ENCODE measurements around the gene DUSP15.

Gene DUSP15

DNA sequence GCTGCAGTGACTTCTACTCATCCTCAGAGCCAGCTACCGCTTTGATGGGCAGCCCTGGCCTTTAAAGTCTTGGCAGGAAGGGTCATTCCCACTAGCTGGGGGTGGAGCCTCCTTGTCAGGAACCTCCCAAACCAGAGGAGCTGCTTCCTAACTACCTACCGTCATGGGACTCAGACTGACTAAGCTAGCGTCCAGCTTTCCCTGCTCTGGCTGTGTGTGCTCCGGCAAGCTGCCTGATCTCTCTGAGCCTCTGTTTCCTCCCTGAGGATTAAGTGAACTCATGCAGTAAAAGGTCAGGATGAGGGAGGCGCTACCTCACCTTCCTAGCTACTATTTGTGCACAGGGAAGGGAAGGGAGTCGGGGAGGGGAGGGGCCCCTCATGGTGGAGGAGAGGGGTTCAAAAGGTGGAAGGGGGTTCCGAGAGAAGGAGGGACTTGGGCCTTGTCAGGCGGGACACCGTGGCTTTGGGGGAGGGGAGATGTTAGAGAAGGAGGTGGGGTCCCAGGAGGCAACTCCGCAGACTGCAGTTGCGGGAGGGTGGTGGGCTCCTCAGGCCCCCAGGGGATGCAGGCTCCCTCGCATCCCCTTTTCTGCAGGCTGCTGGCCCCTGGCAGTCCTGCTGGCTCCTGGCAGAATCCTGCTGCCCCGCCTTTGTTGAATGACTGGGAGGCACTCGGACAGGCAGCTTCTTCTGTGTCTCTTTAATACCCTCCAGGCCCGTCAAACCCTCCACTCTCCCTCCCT, 9.8 kb downstream of the DUSP15 start:
- DNase-seq (ENCODE audit: low read depth) = no peak

DNA sequence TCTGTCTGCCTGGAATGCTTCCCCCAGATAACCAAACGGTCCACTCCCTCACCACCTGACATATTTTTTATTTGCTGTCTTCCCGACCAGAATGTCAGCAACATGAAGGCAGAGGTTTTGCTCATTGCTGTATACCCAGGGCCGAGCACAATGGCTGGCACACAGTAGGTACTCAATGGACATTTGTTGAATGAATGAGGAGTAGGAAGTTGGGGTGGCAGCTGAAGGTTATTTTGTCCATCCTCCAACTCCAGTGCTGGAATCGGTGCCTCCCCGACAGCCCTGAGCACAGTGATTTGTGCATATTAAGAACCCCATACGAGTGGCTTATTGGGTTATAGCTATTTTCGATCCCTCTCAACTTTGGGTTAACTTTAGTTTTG, 10.3 kb downstream of the DUSP15 start:
- DNase-seq (ENCODE audit: low read depth) = no peak

GRCh38 chr20:31859266-31859997, 10.9 kb downstream of the DUSP15 start:
- DNase-seq (ENCODE audit: low read depth) = no peak

DNA sequence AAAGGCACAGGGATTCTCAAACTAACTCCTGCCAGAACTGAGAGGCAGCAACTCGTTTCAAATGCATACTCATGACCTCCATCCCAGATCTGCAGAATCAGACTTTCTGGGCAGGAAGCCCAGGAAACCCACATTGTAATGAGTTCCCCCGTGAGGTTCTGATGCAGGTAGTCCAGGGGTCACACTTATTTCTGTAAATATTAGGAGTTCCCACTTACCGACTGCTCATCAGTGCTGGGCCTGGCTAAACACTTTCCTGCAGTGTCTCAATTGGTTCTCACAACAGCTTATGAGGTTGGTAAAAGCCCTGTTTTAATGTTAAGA, 11.6 kb downstream of the DUSP15 start:
- DNase-seq (ENCODE audit: low read depth) = no peak

- DNase-seq (ENCODE audit: low read depth) = no peak
Observed at GRCh38 chr20:31857861-31858759, 12.2 kb downstream of the DUSP15 start.

- no peak for DNase-seq (ENCODE audit: low read depth)
Observed at GRCh38 chr20:31856516-31856915, 13.8 kb downstream of the DUSP15 start.

DNA sequence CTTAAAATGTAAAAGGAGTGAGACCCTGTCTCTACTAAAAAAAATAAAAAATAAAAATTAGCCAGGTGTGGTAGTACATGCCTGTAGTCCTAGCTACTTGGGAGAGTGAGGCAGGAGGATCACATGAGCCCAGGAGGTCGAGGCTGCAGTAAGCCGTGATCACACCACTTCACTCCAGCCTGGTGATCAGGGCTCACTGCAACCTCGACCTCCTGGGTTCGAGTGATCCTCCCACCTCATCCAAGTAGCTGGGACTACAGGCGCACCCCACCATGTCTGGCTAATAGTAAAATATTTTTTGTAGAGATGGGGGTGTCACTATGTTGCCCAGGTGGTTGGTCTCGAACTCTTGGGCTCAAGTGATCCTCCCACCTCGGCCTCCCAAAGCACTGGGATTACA, 16.8 kb downstream of the DUSP15 start:
- no peak for DNase-seq (ENCODE audit: low read depth)

GRCh38 chr20:31851240-31851955, 18.9 kb downstream of the DUSP15 start:
- DNase-seq (ENCODE audit: low read depth) = no peak

DNA sequence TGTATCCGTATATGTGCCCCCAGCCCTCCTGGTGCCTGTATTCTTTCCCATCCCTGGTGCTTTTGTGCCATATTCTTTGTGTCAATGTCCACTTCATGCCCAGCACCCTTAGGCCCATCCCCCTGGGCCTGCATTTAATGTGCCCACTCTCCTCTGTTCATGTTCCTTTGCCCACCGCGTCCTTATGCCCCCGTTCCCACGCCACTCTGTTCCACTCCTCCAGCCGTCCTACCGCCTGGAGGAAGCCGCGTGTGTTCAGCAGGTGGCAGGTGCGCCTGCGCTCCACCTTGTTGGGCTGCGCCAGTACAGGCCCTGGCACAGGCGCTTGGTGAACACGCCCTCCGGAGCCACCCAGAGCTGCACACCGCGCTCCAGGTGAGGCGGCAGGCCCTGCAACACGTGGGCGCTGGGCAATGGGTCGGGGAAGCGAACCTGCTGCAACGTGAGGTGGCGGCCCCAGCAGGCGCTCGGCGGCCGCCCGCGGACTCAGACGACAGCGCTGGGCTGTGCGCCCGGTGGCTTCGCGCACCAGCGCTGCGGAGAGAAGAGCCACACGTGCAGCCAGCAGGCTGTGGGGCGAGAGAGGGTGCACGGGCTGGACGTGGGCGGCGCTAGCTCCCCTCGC, 20.9 kb downstream of the DUSP15 start:
- no peak for DNase-seq (ENCODE audit: low read depth)

GRCh38 chr20:31848088-31848999, 22.0 kb downstream of the DUSP15 start:
- no peak for DNase-seq (ENCODE audit: low read depth)

- DNase-seq (ENCODE audit: low read depth) = no peak
Observed at GRCh38 chr20:31846793-31847138, 23.6 kb downstream of the DUSP15 start.

GRCh38 chr20:31845300-31845863, 24.9 kb downstream of the DUSP15 start, which contains the start of gene FOXS1:
TSS of gene FOXS1 (minus strand) at chr20:31845604. CDS start at chr20:31845542, 62 bp downstream.
- no peak for DNase-seq (ENCODE audit: low read depth)

DNA sequence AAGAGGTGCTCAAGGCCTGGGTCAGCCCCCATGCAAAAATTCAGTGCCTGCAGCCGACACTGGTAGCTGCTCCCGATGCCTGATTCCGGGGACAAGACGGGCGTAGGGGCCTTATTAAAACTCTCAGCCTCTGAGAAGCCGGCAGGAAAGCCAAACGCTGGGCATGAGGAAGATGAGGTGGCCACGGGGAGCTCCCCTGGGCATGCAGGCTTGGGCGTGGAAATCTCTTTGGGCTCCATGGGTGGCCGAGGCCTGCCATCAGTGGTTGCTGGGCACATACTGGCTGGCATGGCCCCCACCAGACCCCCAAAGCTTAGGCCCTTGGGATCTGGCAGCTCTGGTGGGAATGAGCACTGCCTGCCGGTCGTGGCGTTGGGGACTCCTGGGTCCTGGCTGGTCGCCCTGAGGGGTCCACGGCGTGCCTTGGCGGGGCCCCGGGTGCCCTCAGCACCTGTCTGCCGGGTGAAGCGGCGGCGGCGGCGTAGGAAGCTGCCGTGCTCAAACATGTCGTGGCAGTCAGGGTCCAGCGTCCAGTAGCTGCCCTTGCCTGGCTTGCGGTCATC, 25.5 kb downstream of the DUSP15 start:
- DNase-seq (ENCODE audit: low read depth) = no peak

GRCh38 chr20:31843881-31844280, 26.4 kb downstream of the DUSP15 start:
- DNase-seq (ENCODE audit: low read depth) = no peak

- no peak for DNase-seq (ENCODE audit: low read depth)
Observed at GRCh38 chr20:31843288-31843687, 27.0 kb downstream of the DUSP15 start.

DNA sequence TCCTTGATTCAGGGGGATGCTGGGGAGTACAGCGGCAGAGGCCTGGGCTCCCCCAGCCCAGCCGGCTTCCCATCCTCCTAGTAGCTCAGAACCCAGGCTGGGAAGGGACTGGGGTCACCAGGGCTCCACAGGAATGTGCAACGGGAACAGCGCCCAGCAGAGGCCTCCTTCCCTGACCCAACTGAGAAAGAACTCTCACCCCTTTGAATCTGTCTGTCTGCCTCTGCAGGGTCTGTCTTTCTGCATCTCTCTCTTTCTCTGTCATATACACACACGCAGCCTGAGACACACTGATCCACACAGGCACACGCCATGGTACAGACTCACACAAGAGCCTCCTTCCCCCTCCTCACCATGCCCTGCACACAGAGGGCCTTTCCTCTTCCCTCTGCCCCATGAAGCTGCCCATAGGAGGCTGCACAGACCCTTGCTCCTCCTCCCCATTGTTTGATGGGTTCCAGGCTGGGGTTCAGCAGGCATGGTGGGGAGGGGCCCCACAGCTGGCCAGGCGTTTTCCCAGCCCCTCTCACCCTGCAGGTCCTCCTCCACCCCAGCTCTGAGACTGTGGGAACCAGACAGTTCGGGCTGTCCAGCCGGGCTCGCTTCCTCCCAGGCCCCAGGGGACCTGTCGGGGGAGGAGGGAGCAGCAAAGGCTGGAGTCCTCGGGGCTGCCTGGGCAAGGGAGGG, 27.7 kb downstream of the DUSP15 start:
- no peak for DNase-seq (ENCODE audit: low read depth)

DNA sequence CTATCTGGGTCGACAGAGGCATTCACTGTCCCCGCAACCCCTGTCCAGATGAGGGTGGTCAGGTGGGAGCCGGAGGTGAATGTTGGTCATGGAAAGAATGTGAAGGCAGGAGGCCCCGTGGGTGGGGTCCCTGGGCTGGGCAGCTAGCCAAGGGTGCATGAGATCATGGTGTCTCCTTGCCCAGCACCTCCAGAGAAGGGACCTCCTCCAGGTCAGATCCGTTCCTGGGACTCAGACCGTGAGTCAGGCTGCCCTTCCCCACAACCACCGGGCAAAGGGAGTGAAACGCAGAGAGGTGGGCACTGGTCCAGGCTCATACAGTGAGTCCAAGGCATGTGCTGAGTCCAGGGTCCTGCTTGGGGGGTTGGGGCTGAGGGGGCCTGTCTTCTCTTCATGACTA, 28.4 kb downstream of the DUSP15 start:
- no peak for DNase-seq (ENCODE audit: low read depth)

DNA sequence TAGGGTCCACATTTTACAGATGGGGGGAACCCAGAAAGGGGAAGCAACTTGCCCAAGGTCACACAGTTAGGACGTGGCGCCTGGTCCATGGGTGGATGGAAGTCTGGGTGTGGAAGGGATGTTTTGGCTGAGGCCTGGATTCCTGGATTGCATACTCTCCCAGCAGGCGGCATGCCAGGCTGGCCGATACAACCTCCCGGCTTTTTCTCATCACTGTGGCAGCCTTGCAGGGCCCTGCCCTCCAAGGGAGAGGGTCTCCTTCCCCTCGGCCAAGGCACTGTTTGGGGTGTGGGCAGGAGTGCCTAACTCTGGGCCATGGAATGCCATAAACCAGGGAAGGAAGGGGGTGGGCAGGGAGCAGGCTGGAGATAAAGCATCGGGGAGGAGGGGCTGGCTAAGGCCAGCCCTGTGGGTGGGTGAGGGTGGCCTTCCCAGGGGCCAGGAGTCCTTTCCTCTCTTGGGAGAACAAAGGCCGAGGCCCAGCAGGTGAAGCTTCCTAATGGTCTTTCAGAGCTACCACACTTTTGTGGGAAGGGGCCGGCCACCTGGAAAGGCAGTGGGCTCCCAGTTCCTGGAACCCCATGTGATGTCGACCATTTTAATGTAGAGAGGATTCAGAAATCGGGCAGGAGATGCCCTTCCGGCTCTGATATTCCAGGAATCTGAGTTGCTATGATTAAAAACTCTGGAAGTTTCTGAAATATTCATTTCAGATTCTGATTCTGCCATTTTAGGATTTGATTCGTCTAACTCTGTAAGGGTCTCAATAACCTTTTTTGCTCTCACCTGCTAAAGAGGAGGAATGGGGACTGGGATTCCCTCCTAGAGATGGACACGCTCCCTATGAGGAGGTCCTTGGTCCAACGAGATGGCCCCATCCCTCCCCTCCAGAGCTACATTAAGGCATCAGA, 29.2 kb downstream of the DUSP15 start:
- no peak for DNase-seq (ENCODE audit: low read depth)
